Kidney tubule cell (primary cell): ENCODE results near the gene ADM5.
A peak's percentile ranks its signal among the peaks of the same experiment; 100 is the strongest.

Experiments used
- DNase-seq: peaks from one replicate; pipeline ENCODE4 v3.0.0-alpha.2; 2018; ENCODE audit warnings: low spot score

Gene ADM5

GRCh38 chr19:49658566-49659442 lies 30.6 kb upstream of the ADM5 start:
- no peak for DNase-seq

DNA sequence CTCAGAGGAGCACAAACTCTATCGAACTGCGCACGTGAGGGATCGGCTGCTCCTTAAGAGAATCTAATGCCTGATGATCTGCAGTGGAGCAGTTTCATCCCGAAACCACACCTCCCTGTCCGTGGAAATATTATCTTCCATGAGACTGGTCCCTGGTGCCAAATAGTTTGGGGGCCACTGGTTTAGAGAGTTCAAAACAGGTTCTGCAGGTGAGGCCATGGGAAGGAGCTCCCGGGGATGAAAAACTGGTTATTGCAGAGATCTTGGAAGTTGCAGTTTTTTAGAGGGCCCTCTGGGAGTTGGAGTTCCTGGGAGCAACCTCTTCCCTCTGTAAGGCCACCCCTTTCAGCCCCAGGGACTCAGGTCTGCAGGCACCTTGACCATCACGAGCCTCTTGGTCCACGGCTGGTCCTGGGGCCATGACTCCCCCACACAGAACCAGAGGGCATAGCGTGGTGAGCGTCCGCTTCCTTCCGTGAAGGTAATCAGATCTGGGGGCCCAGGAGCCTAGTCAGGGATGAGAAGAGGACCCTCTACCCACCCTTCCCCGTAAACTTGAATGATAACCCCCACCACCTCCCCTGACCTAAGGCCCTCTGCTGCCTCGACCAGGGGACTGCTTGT lies 28.9 kb upstream of the ADM5 start:
- DNase-seq: no peak

DNA sequence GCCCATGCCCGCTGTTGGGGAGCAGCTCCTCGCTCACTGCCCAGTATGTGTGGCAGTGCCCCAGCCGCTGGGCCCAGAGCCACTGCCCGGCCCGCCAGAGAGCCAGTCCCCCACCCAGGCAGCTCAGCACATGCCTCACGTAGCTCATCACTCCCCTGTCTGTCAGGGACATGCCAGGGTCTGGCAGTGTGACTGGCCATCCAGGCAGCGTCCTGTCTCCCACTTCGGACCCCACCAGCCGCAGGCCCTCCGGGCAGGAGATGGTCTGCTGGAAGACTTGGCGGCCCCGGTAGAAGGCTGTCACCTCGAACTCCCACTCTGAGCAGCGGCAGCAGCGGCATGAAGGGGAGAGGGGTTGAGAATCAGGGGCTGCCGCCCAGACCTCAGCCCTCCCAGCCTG lies 27.4 kb upstream of the ADM5 start:
- no peak for DNase-seq

DNA sequence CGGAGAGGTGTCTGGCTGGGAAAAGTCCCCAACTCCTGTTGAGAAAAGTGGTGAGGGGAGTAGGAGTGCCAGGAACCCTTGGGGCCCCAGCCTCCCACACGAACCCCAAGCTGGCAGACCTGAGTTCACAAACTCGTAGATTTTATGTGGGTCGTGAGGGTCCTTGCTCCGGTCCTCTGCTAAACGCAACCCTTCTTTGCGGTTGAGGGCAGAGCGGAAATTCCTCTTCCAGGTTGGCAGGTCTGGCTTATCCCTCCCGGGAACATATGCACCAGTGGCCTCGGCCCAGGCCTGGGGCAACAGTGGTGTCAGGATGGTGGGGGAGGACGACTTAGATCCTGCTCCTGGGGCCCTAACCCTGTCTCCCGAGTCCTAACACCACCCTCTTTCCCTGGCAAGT lies 26.2 kb upstream of the ADM5 start:
- no peak for DNase-seq

GRCh38 chr19:49664171-49665035 lies 25.0 kb upstream of the ADM5 start:
- DNase-seq: peak; percentile 95

DNA sequence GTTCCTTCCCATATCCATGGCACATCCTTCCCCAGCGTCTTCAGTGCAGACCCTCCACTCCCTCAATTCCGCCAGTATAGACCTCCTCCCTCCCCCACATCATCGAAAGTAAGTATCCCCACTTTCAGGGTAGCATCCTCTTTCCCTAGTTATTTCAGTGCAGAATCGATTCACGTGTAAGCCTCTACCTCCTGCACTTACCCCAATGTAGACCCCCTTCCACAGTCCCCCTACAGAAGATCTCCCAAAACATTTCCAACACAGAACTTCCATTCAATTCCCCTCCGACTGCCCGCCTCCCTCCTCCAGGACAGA lies 24.4 kb upstream of the ADM5 start:
- DNase-seq: no peak

- DNase-seq: peak; percentile 97
Measured at GRCh38 chr19:49665351-49666119, 23.9 kb upstream of the ADM5 start, which contains the start of the genes BCL2L12 and IRF3. Gene BCL2L12, plus strand, starts transcription at chr19:49665933. Its CDS starts 760 bp downstream, at chr19:49666693. Gene IRF3, minus strand, starts transcription at chr19:49665857. Its CDS starts 1,019 bp downstream, at chr19:49664838.

- no peak for DNase-seq
Measured at GRCh38 chr19:49666120-49666444, 23.3 kb upstream of the ADM5 start.

DNA sequence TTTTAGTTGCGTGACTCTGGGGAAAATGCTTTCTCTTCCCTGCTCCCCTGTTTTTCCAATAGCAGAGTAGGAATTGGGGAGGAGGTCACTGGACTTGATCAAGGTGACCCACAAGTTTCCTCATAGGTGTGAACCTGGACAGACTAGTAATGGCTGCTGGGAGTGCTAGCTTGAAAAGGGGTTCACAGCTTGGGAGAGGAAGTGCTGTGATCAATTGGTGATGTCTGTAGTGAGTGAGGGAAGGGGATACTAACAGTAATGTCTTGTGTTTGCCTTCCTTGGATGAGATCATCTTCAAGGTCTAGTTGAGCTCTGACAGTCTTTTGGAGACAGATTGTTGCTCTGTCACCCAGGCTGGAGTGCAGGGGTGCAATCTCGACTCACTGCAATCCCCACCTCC lies 21.9 kb upstream of the ADM5 start:
- DNase-seq: peak; percentile 41

DNA sequence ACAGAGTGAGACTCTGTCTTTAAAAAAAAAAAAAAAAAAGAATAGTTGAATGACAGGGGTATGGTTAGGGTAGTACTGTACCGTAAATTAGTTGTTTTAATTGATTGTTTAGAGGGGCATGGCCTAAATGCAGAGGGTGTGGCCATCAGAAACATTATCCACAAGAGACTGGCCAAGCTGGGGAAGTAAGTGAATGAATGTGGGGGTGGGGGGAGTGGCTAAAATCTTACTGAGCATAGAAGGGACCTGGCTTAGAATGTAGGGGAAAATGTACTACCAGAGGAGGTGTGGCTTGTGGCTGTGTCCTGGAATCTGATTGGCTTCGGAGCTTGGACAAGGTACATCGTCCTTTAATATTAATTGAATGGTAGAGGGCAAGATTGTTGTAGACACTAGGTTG lies 19.9 kb upstream of the ADM5 start:
- no peak for DNase-seq

DNA sequence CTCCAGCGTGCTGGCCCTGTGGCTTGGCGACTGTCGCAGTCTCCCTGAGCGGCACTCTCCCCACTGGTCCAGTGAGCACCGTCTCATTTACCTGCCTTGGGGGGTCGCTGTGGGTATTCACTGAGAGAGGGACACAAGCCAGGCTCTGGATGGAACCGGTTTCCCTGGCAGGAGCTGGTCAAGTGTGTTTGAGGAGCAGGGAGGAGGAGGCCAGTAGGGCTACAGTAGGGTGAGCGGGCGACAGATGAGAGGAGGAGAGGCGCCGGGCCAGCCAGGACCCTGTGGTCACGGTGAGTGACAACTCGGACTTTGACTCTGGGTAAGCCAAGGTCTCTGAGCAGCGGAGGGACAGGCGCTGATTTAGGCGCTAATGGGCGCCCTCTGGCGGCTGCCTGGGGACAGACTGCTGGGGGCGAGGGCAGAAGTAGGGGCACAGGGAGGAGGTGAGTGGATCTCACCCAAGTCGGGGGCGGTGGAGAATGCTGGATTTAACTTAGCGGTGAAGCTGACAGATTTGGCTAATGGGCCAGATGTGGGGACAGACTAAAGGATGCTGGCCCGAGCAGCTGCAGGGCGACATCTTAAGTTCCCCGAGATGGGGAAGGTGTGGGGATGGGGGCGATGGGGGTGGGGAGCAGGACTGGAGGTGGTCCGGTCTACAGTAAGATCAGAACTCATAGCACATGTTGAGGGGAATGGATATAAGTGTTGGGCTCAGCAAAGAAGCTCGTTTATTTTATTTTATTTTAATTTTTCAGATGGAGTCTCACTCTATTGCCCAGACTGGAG lies 17.1 kb upstream of the ADM5 start:
- peak; percentile 77 for DNase-seq

DNA sequence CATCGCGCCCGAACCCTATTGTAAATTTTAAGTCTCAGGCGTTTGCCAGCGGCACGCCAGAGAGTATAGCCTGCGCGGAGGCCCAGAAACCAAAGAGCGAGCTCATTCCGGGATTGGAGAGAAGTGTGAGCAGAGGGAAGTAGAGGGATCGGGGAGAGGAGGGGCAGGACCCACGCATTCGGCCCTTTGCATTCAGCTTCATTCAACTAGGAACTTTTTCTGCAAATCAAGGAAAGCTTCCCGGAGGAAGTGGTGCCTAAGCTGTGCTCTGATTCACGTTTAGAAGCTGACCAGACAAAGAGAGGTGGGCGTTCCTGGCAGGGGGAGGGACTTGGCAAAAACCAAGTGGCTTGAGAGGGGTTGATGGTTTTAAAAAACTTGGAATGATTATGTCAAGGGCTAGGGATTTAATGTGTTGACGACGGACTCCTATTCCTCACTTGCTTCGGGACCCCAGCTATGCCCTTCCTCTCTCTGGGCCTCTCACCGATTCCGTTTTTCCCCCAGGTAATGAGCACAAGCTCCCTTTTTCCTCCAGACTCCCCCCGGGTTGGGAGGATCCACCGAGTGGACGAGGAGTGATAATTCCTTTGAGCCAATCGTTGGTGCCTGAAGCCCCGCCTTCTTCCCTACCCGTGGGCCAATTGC lies 13.1 kb upstream of the ADM5 start:
- DNase-seq: peak; percentile 92

DNA sequence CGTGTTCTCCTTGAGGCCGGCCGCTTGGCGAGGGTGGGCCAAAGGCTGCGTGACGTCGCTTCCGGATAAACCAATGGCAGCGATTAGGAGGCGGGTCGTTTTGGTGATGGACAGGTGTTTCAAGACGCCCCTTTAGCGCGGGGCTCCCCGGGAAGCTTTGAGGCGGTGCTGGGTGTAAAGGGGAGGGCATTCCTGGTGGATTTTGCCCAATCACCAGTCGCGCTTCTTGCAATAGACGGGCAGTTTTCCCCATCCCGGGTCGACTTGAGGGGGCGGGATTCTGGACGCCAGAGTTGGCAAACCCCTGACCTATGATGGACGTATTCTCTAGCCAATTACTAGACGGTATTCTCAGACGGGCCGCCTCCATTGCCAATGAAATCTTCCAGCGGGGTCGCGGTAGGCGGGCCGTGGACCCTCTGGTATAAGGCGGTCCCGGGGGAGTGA lies 12.6 kb upstream of the ADM5 start:
- DNase-seq: peak; percentile 100

DNA sequence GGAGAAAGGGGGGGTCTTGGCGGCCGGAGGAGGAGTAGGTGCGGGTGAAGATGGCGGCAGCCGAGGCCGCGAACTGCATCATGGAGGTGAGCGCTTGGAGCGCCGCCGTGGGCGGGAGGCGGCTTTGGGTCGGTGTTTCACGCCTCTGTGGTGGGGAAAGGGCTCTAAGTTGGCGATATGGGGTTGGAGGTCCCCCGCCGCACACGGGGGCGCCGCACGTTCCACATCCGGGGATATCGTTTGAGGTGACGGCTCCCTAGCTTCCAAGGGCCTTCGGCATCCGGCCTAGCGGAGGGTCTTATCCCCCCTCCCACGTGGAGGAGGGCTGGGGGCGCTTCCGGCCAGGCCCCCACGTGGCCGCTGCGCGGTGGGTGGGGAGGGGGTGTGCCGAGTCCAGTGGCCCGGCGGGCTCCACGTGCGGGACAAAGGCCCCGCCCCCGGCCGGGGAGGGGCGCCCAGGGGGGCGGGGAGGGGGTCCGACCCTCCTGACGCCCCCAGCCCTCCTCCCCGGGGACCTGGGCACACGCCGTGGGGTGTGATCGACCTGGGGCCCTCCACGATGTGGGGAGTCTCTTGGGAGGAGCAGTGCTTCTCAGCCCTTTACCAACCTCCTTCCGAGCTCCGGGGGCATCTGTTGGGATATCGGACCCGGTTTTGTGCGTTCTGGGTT lies 12.0 kb upstream of the ADM5 start, which contains the start of gene PRMT1:
Gene PRMT1, plus strand, starts transcription at position 41 of the 670 bp plus-strand sequence. Its CDS starts 10 bp downstream, at position 51.
- DNase-seq: peak; percentile 41

- DNase-seq: peak; percentile 67
Measured at GRCh38 chr19:49677901-49678674, 11.3 kb upstream of the ADM5 start.

GRCh38 chr19:49678985-49679770 lies 10.2 kb upstream of the ADM5 start:
- DNase-seq: no peak

DNA sequence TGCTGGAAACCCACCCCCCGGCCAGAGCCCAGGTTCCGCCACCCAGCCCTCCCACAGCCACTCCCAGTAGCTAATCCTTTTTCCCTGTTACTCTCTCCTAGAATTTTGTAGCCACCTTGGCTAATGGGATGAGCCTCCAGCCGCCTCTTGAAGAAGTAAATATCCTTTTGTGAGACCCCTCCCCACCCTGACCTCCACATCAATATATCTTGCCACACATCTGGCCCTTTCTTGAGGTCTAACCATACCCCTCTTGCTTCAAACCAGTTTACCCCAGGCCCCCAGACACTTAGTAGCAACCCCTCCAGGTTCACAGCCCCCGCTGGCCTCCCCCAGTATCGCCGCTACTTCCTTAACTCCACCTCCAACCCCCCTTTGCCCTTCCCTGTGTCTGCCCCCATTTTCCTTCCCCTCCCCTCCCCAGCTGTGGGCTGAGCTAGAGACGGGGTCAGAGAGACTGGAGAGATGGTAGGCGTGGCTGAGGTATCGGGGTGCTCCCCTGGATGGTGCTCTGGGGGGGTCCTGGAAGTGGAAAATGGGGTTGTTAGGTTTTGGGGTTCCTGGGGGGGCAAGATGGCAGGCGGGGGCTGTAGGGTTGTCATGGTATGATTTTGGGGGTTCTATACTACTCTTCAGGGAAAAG lies 9.5 kb upstream of the ADM5 start:
- no peak for DNase-seq
